ENCODE results near the gene GRIK3. TPM values are rescaled to one million over a fixed set of nuclear protein-coding genes. Genes with fewer than 3 reads are reported as not detected.
A peak's percentile ranks its signal among the peaks of the same experiment; 100 is the strongest.

GRIK3 gene
- total and polyA plus RNA-seq, 5 donors, result 0.95 to 1.8 (median 1.6) TPM

DNA sequence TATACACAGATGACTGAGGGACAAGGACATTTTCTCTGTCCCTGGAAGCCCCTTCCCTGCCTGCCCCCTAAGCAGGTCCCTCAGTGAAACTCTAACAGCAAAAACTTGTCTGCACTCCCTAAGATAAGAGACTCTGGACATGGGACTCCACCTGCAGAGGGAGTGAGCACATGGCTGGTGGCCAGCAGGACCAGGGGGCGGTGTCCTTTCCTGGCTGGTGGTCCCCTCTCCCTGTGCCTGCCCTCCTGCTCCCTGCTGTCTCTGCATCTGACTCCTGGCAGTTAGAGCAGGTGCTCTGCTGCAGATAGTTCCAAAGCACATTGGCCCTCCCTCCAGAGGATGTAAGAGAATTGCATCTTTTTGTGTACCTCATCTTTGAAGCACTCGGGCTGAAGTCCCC is 215.5 kb downstream of the GRIK3 start:
- H3K4me1 ChIP-seq (ENCODE audit: control insufficient read depth, insufficient read depth, low read length), result no peaks in the 10 kb centered on the region
- no peaks in the 10 kb centered on the region for H3K27me3 ChIP-seq (ENCODE audit: control insufficient read depth, insufficient read depth)
- ATAC-seq (no peak), DNase-seq (no peak)
- H3K4me3 ChIP-seq (ENCODE audit: low read length), result no peak overlapping the region
- no peaks in the 10 kb centered on the region for H3K9me3 ChIP-seq (ENCODE audit: control insufficient read depth, low read length)
- intact Hi-C loops (cut with DNase I), result no loop called here
- WGBS, result 49% methylated on average over 2 of the region's 2 CpGs
- H3K27ac ChIP-seq (ENCODE audit: low read length), result no peak overlapping the region

DNA sequence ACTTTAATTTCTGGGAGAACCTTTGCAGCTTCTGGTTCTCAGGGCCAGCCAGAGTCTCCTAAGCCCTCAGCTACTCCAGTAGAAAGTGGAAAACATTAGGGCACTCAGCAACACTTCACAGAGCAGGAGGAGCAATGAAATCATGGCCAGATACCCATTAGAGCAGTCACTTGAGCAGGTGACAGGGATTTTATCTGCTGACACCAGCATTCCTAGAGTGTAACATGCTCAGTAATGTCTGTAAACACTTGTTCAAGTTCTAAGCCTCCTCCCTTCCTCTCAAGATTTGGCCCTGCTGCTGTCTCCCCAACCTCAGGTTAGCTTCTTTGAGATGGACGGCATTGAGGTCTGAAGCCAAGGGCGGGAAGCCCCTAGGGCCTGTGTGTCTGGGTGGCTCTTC is 218.0 kb downstream of the GRIK3 start:
- Histone ChIP-seq H3K27me3 (ENCODE audit: control insufficient read depth, insufficient read depth) (no peaks in the 10 kb centered on the region), H3K4me3 (ENCODE audit: low read length) (no peak overlapping the region), H3K9me3 (ENCODE audit: control insufficient read depth, low read length) (no peaks in the 10 kb centered on the region), H3K4me1 (ENCODE audit: control insufficient read depth, insufficient read depth, low read length) (no peaks in the 10 kb centered on the region), H3K27ac (ENCODE audit: low read length) (no peak overlapping the region)
- intact Hi-C loops (cut with DNase I), result no loop called here
- DNase-seq (no peak), ATAC-seq (no peak)
- 80% methylated on average over 2 of the region's 2 CpGs for WGBS

DNA sequence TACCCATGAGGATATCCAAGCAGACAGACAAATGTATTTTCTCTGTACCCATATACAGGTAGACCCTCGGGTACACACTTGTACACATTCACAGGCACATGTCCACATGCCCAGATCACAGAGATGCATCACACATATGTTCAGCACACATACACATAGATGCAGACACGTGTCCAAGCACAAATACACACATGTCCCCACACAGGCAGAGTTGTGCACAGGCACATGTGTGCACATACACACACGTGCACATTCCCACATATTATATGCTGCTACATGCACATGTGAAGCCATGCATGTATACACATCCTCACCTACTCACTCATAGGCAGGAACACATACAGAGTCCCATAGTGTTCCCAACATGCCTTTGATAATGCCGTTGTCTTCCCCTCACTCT is 219.5 kb downstream of the GRIK3 start:
- WGBS, result 66% methylated on average over 4 of the region's 4 CpGs
- intact Hi-C loops (cut with DNase I), result no loop called here
- no peaks in the 10 kb centered on the region for H3K27me3 ChIP-seq (ENCODE audit: control insufficient read depth, insufficient read depth)
- H3K9me3 ChIP-seq (ENCODE audit: control insufficient read depth, low read length), result no peaks in the 10 kb centered on the region
- DNase-seq, result no peak
- H3K4me1 ChIP-seq (ENCODE audit: control insufficient read depth, insufficient read depth, low read length), result no peaks in the 10 kb centered on the region
- H3K27ac ChIP-seq (ENCODE audit: low read length), result no peak overlapping the region
- no peak overlapping the region for H3K4me3 ChIP-seq (ENCODE audit: low read length)
- ATAC-seq, result no peak

DNA sequence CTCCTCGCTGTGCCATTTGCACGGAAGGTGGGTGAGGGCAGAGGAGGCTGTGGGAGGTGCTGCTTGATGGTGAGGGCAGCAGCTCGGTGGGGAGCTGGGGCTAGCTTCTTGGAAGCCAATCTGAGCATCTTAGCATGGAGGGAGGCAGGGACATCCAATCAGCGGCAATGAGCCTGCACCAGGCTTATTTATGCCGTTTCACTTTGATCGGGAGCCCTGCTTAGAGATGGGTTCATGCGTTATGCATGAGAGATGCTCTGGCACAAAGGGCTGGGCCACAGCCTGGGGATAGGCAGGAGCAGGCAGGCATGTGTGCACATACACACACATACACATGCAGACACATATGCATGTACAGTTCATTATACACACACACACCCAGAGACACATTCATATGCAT is 220.2 kb downstream of the GRIK3 start:
- Histone ChIP-seq H3K4me1 (ENCODE audit: control insufficient read depth, insufficient read depth, low read length) (no peaks in the 10 kb centered on the region), H3K27ac (ENCODE audit: low read length) (no peak overlapping the region), H3K9me3 (ENCODE audit: control insufficient read depth, low read length) (no peaks in the 10 kb centered on the region), H3K27me3 (ENCODE audit: control insufficient read depth, insufficient read depth) (no peaks in the 10 kb centered on the region), H3K4me3 (ENCODE audit: low read length) (no peak overlapping the region)
- DNase-seq (no peak), ATAC-seq (no peak)
- intact Hi-C loops (cut with DNase I), result no loop called here
- 85% methylated on average over 7 of the region's 7 CpGs for WGBS

DNA sequence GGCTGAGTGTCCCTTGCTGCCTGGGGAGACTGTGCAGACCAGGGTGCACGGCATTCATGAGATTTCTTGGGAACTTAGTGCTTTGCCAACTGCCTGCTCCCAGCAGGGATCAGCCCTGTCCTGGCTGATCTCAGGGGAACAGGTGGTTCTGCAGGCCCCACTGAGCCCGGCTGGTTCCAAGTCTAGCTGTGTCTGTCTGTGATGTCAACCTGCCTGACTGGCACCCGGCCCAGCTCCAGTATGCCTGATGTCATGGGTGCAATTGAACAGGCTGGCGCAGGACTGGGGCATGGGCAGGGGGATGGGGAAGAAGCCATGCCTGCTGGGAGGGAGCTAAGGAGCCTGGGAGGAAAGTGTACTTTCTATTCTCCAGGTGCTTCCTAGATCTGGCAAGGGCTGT is 227.1 kb downstream of the GRIK3 start:
- no peaks in the 10 kb centered on the region for H3K27me3 ChIP-seq (ENCODE audit: control insufficient read depth, insufficient read depth)
- intact Hi-C loops (cut with DNase I), result no loop called here
- H3K9me3 ChIP-seq (ENCODE audit: control insufficient read depth, low read length), result no peaks in the 10 kb centered on the region
- no peak overlapping the region for H3K4me3 ChIP-seq (ENCODE audit: low read length)
- 71% methylated on average over 4 of the region's 4 CpGs for WGBS
- H3K27ac ChIP-seq (ENCODE audit: low read length), result no peak overlapping the region
- ATAC-seq, result no peak
- no peaks in the 10 kb centered on the region for H3K4me1 ChIP-seq (ENCODE audit: control insufficient read depth, insufficient read depth, low read length)
- DNase-seq, result peak in 1 of 3 donors; percentile 46

DNA sequence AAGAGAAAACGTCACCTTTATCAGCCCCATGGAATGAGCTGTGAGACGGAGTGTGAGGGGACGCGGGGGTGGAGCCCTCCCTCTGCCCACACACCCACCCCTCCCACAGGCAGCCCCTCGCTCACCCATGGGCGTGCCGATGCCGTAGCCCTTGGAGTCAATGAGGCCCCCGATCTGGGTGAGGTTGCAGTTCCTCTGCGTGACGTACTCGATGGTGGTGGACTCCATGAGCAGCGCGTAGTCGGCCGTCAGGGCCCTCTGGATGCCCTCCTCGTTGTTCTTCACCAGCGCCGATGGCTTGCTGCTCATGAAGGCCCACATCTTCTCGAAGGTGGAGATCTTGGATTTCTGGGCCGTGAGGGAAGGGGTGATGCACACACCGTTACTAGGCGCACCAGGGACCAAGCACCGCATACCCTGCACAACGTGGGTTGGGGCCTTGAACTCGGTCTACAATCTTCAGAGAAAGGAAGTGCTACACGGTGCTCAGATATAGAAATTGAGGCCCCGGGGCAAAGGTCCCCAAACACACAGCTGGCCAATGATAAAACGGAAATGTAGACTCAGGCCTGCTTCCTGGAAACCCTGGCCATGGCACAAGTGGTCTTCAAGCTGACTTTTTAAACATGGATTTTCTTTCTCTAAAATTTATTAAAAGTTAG is 228.2 kb downstream of the GRIK3 start:
- intact Hi-C loops (cut with DNase I), result no loop called here
- ATAC-seq, result no peak
- H3K27me3 ChIP-seq (ENCODE audit: control insufficient read depth, insufficient read depth), result no peaks in the 10 kb centered on the region

DNA sequence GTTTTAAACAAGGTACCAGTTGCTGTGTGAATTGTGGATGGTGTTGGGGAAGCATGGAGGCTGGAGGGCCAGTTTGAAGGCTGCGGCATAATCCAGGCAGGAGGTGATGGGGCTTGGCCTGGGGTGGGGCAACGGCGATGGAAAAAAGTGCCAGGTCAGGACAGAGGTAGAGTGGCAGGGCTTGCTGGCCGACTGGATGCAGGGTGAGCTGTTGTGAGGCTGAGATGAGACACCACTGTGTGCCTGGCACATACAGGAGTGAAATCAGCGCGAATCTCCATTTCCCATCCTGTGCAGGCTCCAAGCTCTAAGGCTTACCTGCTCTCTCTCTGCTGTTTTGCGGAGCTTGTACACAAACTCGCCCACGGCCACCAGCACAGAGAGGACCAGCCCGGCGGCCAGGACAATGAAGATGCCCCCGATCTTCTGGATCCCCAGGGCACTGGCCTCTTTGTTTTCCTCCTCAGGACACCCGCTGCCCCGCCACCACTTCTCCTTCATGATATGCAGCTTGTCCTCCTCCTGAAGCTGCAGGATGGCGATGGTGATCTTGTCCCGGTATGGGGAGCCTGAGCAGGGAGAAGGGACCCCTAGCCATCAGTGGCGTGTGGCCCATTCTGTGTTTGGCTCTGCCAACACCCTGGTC is 229.5 kb downstream of the GRIK3 start:
- Histone ChIP-seq H3K4me1 (ENCODE audit: control insufficient read depth, insufficient read depth, low read length) (no peaks in the 10 kb centered on the region), H3K27me3 (ENCODE audit: control insufficient read depth, insufficient read depth) (no peaks in the 10 kb centered on the region), H3K9me3 (ENCODE audit: control insufficient read depth, low read length) (no peaks in the 10 kb centered on the region), H3K27ac (ENCODE audit: low read length) (no peak overlapping the region), H3K4me3 (ENCODE audit: low read length) (no peak overlapping the region)
- DNase-seq (no peak), ATAC-seq (no peak)
- intact Hi-C loops (cut with DNase I), result no loop called here
- WGBS, result 82% methylated on average over 17 of the region's 17 CpGs

More for the DNA sequence above, 228.2 kb downstream of the GRIK3 start:
- 65% methylated on average over 29 of the region's 29 CpGs for WGBS
- no peaks in the 10 kb centered on the region for H3K9me3 ChIP-seq (ENCODE audit: control insufficient read depth, low read length)
- no peak overlapping the region for H3K27ac ChIP-seq (ENCODE audit: low read length)
- H3K4me3 ChIP-seq (ENCODE audit: low read length), result no peak overlapping the region
- peak in 1 of 3 donors; percentile 22 for DNase-seq
- no peaks in the 10 kb centered on the region for H3K4me1 ChIP-seq (ENCODE audit: control insufficient read depth, insufficient read depth, low read length)

DNA sequence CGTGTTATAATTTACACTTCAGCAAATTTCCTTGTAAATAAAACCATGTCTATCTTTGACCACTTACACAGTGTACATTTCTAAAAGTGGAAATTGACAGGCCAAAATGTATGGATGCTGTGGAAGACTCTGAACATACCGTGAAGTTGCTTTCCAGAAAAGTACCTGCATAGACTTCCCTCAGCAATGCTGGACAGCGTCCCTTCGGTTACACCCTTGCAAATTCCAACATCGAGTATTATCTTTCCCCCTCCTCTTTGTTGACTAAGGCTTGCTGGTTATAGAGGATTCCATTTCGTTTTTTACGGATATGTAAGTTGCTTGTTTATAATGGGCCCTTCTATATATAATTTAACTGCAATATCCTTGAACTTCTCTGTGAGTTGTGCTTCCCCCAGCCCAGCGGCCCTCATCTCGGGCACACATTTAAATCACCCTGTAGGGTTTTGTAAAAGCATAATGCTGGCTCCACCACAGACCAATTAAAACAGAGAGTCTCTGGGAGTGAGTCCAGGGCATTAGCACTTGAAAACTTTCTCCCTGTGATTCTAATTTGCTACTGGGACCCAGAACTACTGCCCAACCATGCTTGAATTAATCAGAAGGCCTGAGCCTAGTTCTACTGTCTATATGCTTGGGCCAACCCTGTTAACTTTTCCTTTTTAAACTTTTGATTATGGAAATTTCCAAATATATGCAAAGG is 230.3 kb downstream of the GRIK3 start:
- ATAC-seq (no peak), DNase-seq (no peak)
- Histone ChIP-seq H3K27me3 (ENCODE audit: control insufficient read depth, insufficient read depth) (no peaks in the 10 kb centered on the region), H3K4me1 (ENCODE audit: control insufficient read depth, insufficient read depth, low read length) (no peaks in the 10 kb centered on the region), H3K4me3 (ENCODE audit: low read length) (no peak overlapping the region), H3K9me3 (ENCODE audit: control insufficient read depth, low read length) (no peaks in the 10 kb centered on the region), H3K27ac (ENCODE audit: low read length) (no peak overlapping the region)
- intact Hi-C loops (cut with DNase I), result no loop called here
- 58% methylated on average over 9 of the region's 9 CpGs for WGBS

DNA sequence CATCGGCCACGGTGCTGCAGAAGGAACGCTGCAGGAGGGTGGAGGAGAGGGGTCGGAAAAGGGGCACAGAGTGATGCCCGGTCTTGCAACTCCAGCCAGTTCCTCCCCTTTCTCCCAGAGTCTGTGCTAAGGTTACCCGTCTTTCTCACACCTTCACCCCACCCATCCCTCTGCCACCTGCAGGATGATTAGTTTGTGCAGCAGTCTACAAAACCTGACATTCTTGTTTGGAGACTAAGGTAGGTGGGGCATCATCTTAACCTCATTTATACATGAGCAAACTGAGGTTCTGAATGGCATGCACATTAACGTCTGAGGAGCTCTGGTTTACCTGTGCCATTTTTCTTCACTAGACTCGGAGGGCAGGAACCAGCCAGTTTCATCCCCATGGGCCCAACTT is 232.3 kb downstream of the GRIK3 start:
- no peak overlapping the region for H3K27ac ChIP-seq (ENCODE audit: low read length)
- no peaks in the 10 kb centered on the region for H3K4me1 ChIP-seq (ENCODE audit: control insufficient read depth, insufficient read depth, low read length)
- WGBS, result 86% methylated on average over 8 of the region's 8 CpGs
- no peak overlapping the region for H3K4me3 ChIP-seq (ENCODE audit: low read length)
- no peak for DNase-seq
- intact Hi-C loops (cut with DNase I), result no loop called here
- no peak for ATAC-seq
- no peaks in the 10 kb centered on the region for H3K9me3 ChIP-seq (ENCODE audit: control insufficient read depth, low read length)
- no peaks in the 10 kb centered on the region for H3K27me3 ChIP-seq (ENCODE audit: control insufficient read depth, insufficient read depth)

DNA sequence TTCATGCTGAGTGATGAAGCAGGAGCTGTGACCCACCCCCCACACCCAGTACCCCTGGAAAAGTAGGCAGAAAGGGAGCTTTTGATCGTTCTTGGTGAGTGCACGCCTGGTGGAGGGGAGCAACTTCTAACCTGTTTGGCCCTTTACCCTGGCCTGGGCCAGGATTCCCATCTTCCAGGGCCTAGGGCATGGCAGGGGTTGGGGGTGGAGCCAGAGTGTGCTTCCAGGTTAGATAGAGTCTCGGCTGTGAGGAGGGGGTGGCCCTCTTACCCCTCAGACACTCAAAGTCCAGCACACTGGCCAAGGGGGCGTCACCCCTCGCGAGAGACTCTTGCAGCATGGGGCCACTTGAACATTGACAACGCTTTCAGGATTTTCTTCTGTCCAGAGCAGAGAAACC is 236.6 kb downstream of the GRIK3 start:
- H3K4me3 ChIP-seq (ENCODE audit: low read length), result no peak overlapping the region
- no peaks in the 10 kb centered on the region for H3K27me3 ChIP-seq (ENCODE audit: control insufficient read depth, insufficient read depth)
- DNase-seq (no peak), ATAC-seq (no peak)
- 55% methylated on average over 7 of the region's 7 CpGs for WGBS
- intact Hi-C loops (cut with DNase I), result no loop called here
- no peak overlapping the region for H3K27ac ChIP-seq (ENCODE audit: low read length)
- no peaks in the 10 kb centered on the region for H3K4me1 ChIP-seq (ENCODE audit: control insufficient read depth, insufficient read depth, low read length)
- H3K9me3 ChIP-seq (ENCODE audit: control insufficient read depth, low read length), result no peaks in the 10 kb centered on the region

DNA sequence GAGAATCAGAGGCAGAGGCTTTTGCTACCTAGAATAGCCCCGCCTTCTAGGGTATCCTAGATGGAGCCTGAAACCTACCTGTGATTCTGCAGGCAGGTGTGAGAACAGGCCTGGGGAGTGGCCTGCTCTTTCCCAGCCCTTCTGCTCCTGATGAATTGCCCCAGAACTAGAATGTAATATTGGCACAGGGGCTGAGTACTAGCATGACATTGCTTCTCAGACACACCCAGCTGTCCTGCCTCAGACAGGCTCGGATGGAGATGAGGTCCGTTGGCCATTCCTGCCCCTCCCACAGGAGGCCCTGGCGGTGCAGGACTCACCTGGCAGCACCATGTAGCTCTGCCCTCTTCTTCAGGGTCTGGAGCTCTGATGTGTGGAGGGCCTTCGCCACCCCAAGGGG is 237.6 kb downstream of the GRIK3 start:
- Histone ChIP-seq H3K4me3 (ENCODE audit: low read length) (no peak overlapping the region), H3K9me3 (ENCODE audit: control insufficient read depth, low read length) (no peaks in the 10 kb centered on the region), H3K27ac (ENCODE audit: low read length) (no peak overlapping the region), H3K4me1 (ENCODE audit: control insufficient read depth, insufficient read depth, low read length) (no peaks in the 10 kb centered on the region), H3K27me3 (ENCODE audit: control insufficient read depth, insufficient read depth) (no peaks in the 10 kb centered on the region)
- intact Hi-C loops (cut with DNase I), result no loop called here
- DNase-seq (no peak), ATAC-seq (no peak)
- 63% methylated on average over 5 of the region's 5 CpGs for WGBS
